Epithelial cell of prostate (primary cell): ENCODE results near the gene SLC39A11.
"Not testable (repeated sequence)": the region's sequence is repeated elsewhere in the genome, so short reads cannot be mapped to it uniquely, and the experiment has no call there.

Source experiments
- DNase-seq: peaks from one replicate; pipeline ENCODE4 v3.0.0-alpha.2; 2011; ENCODE audit warnings: low read depth, low spot score
- H3K27ac ChIP-seq: fragments of 450-650 bp; 2 replicates; pipeline ENCODE4 v1.5.1; 2017; ENCODE audit warnings: mild to moderate bottlenecking

Gene SLC39A11

GRCh38 chr17:72858826-72859495, 233.5 kb downstream of the SLC39A11 start:
- no peak overlapping the region for H3K27ac ChIP-seq
- no peak for DNase-seq

DNA sequence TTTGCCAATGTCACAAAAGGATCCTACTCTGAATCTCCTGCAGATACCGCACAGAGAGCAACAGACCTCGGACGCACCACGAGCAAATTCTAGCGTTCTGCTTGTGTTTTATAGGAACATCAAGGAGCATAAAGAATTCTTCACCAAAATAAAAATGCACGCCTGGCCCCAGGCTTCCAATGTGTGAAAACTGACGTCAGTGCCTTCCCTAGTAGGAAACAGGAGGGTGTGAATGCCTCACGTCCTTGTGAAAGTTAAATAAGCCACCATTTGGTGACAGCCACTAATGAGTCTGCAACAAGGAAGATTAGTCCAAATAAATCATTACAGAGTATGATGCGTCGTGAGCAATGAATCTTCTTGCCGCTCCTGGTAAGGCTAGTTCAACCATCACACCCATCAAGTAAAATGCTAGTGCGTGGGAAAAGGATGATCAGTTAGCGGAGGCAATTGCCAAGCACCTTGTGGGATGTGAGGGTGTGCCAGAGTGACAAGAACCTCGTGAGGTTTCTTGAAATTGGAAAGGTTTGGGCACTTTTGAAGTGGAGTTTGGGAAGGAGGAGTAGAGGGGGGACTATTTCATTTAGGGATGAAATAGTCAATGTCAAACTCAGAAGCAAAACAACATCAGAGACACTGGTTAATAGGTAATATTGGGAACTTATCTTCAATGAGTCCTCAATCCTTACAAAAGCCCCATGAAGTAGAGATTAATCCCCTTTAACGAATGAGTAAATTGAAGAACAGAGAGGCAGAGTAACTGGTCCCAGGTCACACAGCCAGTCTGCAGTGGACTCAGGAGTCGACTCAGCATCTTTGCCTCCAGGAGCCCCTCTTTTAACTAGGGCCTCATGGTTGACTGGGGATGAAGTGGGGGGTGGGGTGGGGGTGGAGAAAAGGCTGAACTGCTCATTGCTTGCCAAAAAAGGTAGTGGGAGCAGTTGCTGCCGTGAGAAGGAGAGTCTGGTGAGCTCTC, 238.8 kb downstream of the SLC39A11 start:
- H3K27ac ChIP-seq, result no peak overlapping the region
- no peak for DNase-seq

GRCh38 chr17:72852277-72852938, 240.1 kb downstream of the SLC39A11 start:
- no peak overlapping the region for H3K27ac ChIP-seq
- no peak for DNase-seq

DNA sequence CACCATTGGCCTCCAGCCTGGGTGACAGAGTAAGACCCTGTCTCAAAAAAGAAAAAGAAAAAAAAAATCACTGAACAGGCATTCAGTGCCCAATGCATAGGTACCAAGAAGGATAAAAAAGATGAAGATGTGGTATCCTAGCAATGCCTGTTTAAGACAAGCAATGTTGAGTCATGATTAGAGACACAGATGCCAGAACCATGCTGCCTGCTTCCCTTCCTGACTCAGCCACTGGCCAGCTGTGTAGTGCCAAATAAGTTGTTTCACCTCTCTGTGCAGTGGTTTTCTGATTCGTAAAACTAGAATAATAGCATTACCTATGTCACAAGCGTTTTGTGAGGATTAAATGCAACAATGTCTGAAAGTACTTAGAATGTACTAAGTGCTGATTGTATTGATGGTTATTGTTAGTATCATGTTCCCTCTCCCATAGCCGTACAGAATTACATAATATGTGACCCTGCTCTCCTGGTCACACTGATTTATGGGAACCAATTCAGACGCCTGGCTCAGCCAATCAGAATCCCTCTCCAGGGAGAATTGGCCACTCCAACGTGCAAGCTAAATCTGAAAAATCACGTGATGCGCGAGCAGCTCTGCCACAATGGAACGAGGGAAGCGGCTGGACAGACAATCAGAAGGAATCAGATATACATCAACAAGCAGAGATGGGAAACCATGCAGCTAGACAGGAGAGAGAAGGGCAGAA, 241.9 kb downstream of the SLC39A11 start:
- no peak overlapping the region for H3K27ac ChIP-seq
- DNase-seq, result peak; percentile 22

- DNase-seq, result no peak
- H3K27ac ChIP-seq, result no peak overlapping the region
Observed at GRCh38 chr17:72846399-72846798, 246.1 kb downstream of the SLC39A11 start.

GRCh38 chr17:72843591-72843990, 248.9 kb downstream of the SLC39A11 start:
- DNase-seq, result no peak

DNA sequence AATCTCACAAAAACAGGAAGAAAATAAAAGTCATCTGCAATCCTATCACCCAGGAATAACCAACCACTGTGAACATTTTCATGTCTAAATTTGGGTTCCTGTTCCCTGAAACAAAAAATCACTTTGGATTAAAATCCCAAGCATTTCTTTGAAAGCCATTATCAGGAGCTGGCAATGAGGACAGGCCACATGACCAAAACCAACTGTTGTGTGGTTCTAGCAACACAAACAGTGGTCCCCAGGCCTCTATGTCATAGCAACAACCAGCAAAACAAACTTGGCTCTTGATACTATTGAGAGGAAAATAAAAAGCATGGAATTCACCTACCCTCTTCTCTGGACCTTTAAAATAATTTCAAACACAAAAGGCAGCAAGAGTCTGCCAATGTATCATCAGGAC, 252.5 kb downstream of the SLC39A11 start:
- DNase-seq, result no peak
- no peak overlapping the region for H3K27ac ChIP-seq

More at GRCh38 chr17:72843591-72843990, 248.9 kb downstream of the SLC39A11 start:
- H3K27ac ChIP-seq, result no peak overlapping the region

DNA sequence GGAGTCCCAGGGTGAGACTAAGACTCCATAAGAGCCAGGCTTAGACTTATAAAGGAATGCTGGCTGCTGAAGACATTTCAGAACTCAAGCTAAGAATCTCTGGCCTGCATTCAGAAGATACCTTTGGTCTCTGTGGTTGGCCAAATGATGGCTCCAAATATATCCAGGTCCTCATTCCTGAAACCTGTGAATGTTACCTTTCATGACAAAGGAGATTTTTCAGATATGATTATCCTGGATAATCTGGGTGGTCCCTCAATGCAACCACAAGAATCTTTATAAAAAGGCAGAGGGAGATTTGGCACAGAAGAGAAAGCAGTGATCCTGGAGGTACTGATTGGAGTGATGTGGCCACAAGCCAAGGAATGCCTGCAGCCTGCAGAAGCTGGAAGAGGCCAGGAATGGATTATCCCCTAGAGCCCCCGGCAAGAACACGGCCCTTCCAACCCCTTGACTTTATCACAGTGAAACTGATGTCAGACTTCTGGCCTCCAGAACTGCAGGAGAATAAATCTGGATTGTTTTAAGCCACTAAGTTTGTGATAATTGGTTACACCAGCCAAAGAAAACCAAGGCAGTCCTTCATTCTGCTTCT, 253.3 kb downstream of the SLC39A11 start:
- DNase-seq, result no peak
- H3K27ac ChIP-seq, result no peak overlapping the region

- no peak for DNase-seq
- no peak overlapping the region for H3K27ac ChIP-seq
Observed at GRCh38 chr17:72838581-72838980, 253.9 kb downstream of the SLC39A11 start.

- no peak for DNase-seq
- no peak overlapping the region for H3K27ac ChIP-seq
Observed at GRCh38 chr17:72838068-72838467, 254.4 kb downstream of the SLC39A11 start.

DNA sequence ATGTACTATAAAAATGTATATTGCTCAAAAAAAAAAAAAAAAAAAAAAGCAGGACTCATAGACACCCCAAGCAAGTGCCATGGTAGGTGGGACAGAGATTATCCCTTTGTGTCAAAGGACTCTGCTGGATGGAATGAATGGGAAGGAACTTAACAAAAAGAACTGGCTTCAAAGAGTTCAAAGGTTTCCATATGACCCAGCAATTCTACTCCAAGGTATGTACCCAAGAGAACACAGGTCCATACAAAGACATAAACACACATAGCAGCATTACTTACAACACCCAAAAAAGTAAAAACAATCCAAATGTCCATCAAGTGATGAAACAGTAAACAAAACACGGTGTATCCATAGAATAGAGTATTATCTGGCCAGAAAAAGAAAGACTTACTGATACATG, 255.2 kb downstream of the SLC39A11 start:
- DNase-seq, result no peak
- no peak overlapping the region for H3K27ac ChIP-seq

- DNase-seq, result no peak
- H3K27ac ChIP-seq, result no peak overlapping the region
Observed at GRCh38 chr17:72833128-72833765, 259.2 kb downstream of the SLC39A11 start.

DNA sequence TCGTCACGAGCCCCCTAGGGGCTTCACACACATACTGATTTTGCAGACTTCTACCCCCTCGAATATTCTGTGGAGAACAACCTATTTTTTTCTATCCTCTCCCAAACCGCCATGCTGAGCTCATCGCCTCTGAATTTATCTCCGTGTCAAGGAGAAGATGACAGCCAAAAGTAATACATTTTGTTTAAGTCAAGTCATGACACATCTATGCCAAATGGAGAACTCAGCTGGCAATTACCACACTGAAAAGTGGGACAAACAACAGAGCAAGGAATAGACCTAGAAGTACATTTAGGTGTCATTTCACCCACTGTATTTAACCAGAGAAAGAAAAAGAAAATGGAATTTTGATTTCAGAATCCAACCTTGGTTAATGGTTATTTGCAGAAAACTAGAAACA, 260.2 kb downstream of the SLC39A11 start:
- DNase-seq, result no peak
- H3K27ac ChIP-seq, result no peak overlapping the region

- H3K27ac ChIP-seq, result no peak overlapping the region
- no peak for DNase-seq
Observed at GRCh38 chr17:72829883-72830282, 262.6 kb downstream of the SLC39A11 start.

- no peak for DNase-seq
- H3K27ac ChIP-seq, result no peak overlapping the region
Observed at GRCh38 chr17:72826602-72827001, 265.9 kb downstream of the SLC39A11 start.

DNA sequence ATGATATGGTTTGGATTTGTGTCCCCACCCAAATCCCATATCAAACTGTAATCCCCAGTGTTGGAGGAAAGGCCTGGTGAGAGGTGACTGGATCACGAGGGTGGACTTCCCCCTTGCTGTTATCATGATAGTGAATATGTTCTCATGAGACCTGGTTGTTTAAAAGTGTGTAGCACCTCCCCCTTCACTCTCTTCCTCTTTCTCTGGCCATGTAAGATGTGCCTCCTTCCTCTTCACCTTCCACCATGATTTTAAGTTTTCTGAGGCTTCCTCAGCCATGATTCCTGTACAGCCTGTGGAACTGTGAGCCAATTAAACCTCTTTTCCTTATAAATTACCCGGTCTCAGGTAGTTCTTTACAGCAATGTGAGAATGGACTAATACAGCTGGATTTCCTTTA, 266.4 kb downstream of the SLC39A11 start:
- not testable (repeated sequence) for DNase-seq, H3K27ac ChIP-seq

DNA sequence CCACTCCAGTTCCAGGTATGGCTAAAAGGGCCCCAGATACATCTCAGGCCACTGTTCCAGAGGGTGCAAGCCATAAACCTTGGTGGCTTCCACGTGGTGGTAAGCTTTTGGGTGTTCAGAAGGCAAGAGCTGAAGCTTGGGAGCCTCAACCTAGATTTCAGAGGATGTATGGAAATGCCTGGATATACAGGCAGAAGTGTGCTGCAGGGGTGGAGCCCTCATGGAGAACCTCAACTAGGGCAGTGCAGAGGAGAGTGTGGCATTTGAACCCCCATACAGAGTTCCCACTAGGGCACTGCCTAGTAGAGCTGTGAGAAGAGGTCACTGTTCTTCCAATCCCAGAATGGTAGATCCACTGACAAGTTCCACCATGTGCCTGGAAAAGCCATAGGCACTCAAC, 267.3 kb downstream of the SLC39A11 start:
- no peak overlapping the region for H3K27ac ChIP-seq
- no peak for DNase-seq

- not testable (repeated sequence) for DNase-seq, H3K27ac ChIP-seq
Observed at GRCh38 chr17:72824267-72824666, 268.2 kb downstream of the SLC39A11 start.

GRCh38 chr17:72822358-72823023, 270.0 kb downstream of the SLC39A11 start:
- H3K27ac ChIP-seq, result no peak overlapping the region
- DNase-seq, result no peak
